NCI-H2081 treated with DMSO at 0.1 percent for 48 hours (cell line): ENCODE measurements around the gene NR2E1.

ENCODE experiments used
- DNase-seq: peaks from one replicate; lab custom pipeline; 2025; lab: John Stamatoyannopoulos, UW

Gene NR2E1

GRCh38 chr6:108171291-108171917 is 5.6 kb downstream of the NR2E1 start:
- DNase-seq, result no peak

DNA sequence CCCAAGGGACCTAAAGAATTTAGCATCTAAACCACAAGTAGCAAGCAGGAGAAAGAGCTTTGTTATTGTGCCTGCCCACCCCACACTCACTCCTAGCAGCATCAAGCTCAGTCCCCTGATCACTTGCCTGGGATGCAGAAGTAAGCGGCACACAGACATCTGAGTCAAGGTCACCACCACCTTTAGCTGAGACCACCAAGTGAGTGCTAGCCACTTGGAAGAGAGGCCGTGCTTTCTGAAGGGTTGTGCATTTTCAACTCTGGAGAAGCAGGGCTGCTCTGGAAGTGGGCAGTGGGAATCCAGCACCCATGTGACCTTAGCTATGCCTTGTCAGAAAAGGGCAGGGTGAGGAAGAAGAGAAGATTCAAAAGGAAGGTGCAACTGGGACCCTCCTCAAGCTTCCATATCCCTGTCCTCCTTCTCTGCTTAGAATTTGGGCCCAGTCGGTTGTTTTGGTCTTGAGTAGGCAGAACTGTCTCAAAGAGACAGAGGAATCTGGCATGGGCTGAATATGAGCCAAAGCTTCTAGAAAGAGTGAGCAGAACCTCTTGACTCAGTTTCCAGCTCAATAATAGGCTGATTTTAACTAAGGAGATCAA is 6.2 kb downstream of the NR2E1 start:
- no peak for DNase-seq

GRCh38 chr6:108174371-108175175 is 8.8 kb downstream of the NR2E1 start:
- no peak for DNase-seq

- DNase-seq, result no peak
These were observed 9.4 kb downstream of the NR2E1 start for GRCh38 chr6:108175176-108175591.

DNA sequence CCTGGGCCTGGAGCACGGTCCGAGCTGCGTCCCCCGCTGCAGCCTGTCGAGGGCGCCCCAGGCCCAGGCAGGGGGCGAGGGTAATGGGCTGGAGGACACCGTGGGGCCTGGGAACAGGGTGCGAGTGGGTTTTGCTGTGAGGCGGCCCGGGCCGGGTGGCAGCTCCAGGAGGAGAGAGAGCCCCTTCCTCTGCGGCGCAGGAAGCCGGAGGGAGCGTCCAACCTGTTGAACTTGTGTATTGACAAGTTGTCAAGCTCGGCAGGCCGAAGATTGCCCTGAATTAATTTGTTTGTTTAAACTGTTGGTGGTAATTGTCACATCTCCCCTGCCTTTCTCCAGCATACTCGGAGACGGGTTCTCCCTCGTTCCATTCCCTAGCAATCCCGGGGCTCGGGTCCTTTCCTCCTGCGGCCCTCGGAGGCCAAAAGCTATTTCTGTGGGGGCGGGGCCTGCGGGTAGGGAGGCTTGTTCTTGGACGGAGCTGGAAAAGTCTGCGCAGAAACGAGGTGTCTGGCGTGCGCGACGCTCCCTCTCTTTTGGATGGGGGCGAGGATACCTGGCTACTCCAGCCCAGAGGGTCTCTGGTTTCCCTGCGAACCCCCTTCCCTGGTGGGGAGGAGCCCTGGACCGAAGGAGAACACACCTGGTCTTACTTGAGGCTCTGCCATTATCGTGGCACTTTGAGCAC is 9.9 kb downstream of the NR2E1 start:
- no peak for DNase-seq

GRCh38 chr6:108176281-108177089 is 10.7 kb downstream of the NR2E1 start:
- no peak for DNase-seq

GRCh38 chr6:108179741-108180140 is 13.9 kb downstream of the NR2E1 start:
- DNase-seq, result no peak

- no peak for DNase-seq
These were observed 14.4 kb downstream of the NR2E1 start for GRCh38 chr6:108180266-108180665.

- no peak for DNase-seq
These were observed 15.0 kb downstream of the NR2E1 start for GRCh38 chr6:108180776-108181175.

GRCh38 chr6:108186226-108186625 is 20.4 kb downstream of the NR2E1 start:
- DNase-seq, result no peak

DNA sequence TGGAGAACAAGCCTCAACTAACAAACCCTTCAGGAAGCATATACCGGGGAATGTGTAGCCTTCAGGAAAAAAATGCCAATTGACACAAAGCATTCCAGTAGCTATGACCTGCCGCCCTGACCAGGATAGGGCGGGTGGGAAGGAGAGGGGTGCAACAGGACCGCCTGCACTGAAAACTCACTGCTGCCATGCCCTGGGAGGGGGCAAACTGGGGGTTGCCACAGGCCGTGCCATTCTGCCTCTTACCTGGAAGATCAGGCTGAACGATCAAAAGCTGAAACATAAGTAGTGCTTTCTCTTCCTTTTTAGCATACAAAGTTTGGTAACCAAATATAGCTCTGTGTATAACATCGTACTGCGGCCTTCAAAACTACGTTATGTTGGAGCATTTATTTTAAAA is 21.7 kb downstream of the NR2E1 start:
- DNase-seq, result no peak

DNA sequence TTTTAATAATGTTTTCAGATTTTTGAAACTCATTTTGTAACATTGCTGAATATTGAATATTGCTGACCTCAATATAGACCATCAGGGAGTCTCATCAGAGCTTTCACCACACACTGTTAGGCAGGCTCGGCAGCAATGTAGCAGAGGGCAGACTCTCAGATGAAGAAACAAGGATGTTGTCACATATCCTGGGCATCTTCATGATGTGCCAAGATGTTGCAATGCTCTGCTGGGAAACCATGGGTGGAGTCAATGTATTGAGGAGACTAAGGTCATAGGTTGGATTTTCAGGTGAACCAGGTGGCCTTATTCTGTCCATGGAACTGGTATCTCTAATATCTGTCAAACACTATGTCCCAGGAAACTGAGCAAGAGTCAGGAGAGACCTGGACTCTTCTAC is 27.3 kb downstream of the NR2E1 start:
- DNase-seq, result no peak

GRCh38 chr6:108193835-108194234 is 28.0 kb downstream of the NR2E1 start:
- no peak for DNase-seq

- DNase-seq, result no peak
These were observed 28.7 kb downstream of the NR2E1 start for GRCh38 chr6:108194503-108194902.

GRCh38 chr6:108195209-108195608 is 29.4 kb downstream of the NR2E1 start:
- no peak for DNase-seq

DNA sequence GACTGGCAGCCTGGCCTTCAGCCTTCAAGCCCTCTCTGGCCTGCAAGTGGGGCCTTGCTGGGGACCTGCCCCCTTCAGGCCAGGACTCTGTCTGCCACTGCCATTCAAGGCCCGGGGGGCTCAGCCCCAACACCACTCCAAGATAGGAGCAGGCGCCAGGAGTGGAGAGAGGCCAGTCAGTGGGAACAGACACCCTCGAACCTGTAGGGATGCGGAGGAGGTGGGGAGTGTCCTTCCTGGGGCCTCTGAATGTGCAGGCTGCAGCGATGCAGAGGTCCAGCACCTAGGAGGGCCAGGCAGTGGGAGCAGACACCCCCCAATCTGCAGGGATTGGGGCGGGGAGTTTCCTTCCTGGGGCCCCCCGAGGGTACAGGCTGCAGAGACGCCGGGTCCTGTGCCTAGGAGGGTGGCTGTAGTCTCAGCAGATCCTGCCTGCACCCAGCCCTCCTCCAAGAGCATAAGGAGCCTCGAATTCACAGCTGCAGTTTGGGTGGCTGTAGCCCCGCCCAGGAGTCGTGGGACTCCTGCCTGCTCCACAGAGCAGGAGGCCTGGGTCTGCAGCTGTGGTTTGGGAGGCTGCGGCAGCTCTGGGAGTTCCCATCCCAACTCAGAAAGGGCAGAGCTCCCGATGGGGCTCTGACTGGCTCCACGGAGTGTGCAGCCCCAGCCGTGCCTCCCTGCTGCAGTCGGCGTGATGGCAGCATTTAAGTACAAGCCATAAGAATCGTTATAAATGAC is 33.1 kb downstream of the NR2E1 start:
- no peak for DNase-seq

- no peak for DNase-seq
These were observed 34.4 kb downstream of the NR2E1 start for GRCh38 chr6:108200186-108200585.

GRCh38 chr6:108200631-108201030 is 34.8 kb downstream of the NR2E1 start:
- no peak for DNase-seq

DNA sequence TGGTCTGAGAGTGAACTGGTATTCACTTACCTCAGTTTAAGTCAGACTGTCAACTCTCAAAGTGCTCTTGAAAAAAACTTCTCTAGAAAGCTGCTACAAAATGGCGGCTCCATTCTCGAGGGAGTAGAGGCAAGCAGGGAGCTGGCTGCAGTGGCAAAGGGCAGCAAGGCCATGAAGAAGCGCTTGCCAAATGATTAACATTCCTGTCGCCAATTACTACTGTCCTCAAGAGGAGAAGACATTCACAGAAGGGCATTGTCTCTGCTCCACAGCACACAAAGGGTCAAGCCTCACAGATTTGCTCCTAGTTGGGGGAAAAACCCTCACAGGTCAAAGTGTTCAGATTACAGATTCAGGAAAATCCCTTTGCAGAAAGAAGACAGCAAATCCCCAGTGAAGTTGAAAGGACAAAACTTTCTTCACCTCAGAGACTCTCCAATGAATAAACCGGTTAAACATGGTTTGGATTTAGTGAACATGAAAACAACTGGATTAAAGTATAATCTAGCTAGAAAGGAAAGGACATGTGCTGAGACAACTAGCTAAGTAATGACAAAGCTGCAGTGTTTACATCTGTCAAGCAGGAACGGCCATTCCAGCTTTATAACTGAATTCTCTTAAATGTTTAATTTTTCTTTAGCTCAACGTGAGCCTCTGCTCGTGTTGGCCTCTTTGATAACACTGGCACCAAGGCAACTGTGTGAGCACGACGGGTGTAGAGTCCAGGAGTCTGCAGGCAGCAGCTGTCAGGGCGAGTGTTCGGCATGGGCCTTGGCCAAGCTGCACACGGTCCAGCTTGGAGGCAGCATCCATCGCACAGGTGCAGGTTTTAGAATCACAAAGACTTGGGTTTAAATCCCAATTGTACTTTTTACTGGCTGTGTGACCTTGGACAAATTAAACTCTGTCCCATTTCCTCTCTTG is 37.6 kb downstream of the NR2E1 start:
- DNase-seq, result no peak

- no peak for DNase-seq
These were observed 41.2 kb downstream of the NR2E1 start for GRCh38 chr6:108207013-108207412.
